ENCODE measurements around the gene TCERG1L. TPM values are rescaled to one million over a fixed set of nuclear protein-coding genes. Genes with fewer than 3 reads are reported as not detected.

The TCERG1L gene
- not detected for polyA plus RNA-seq (2012; ENCODE audit: insufficient read length, low read depth)

- TF ChIP-seq REST (IDR thresholded peaks at IDR 0.05; ENCODE audit: insufficient read depth in 1 of 2, low read depth in 2 of 2, low read length in 2 of 2) (no peak), SIN3A (IDR thresholded peaks at IDR 0.05; ENCODE audit: borderline replicate concordance, insufficient read depth, low read length) (no peak), TAF1 (IDR thresholded peaks at IDR 0.05; ENCODE audit: borderline replicate concordance, insufficient read depth, low read length) (no peak), POLR2AphosphoS5 (IDR thresholded peaks at IDR 0.05; ENCODE audit: low read depth, low read length) (no peak), FOXP2 (optimal IDR thresholded peaks at IDR 0.05; ENCODE audit: borderline replicate concordance, extremely low read depth, extremely low read length, insufficient read depth) (no peak)
Observed at GRCh38 chr10:131311661-131312477, at the start of gene TCERG1L. TCERG1L (minus strand) TSS chr10:131311721; CDS start chr10:131311635, 86 bp downstream.

GRCh38 chr10:131358741-131359442, 47.4 kb upstream of the TCERG1L start:
- TF ChIP-seq POLR2AphosphoS5 (IDR thresholded peaks at IDR 0.05; ENCODE audit: low read depth, low read length) (no peak), REST (IDR thresholded peaks at IDR 0.05; ENCODE audit: insufficient read depth in 1 of 2, low read depth in 2 of 2, low read length in 2 of 2) (no peak), FOXP2 (optimal IDR thresholded peaks at IDR 0.05; ENCODE audit: borderline replicate concordance, extremely low read depth, extremely low read length, insufficient read depth) (no peak), TAF1 (IDR thresholded peaks at IDR 0.05; ENCODE audit: borderline replicate concordance, insufficient read depth, low read length) (no peak), SIN3A (IDR thresholded peaks at IDR 0.05; ENCODE audit: borderline replicate concordance, insufficient read depth, low read length) (no peak)

GRCh38 chr10:131356442-131356841, 44.9 kb upstream of the TCERG1L start:
- TF ChIP-seq POLR2AphosphoS5 (IDR thresholded peaks at IDR 0.05; ENCODE audit: low read depth, low read length) (no peak), TAF1 (IDR thresholded peaks at IDR 0.05; ENCODE audit: borderline replicate concordance, insufficient read depth, low read length) (no peak), FOXP2 (optimal IDR thresholded peaks at IDR 0.05; ENCODE audit: borderline replicate concordance, extremely low read depth, extremely low read length, insufficient read depth) (no peak), SIN3A (IDR thresholded peaks at IDR 0.05; ENCODE audit: borderline replicate concordance, insufficient read depth, low read length) (no peak), REST (IDR thresholded peaks at IDR 0.05; ENCODE audit: insufficient read depth in 1 of 2, low read depth in 2 of 2, low read length in 2 of 2) (no peak)

GRCh38 chr10:131355881-131356280, 44.4 kb upstream of the TCERG1L start:
- no peak for TF ChIP-seq TAF1 (IDR thresholded peaks at IDR 0.05; ENCODE audit: borderline replicate concordance, insufficient read depth, low read length)
- TF ChIP-seq FOXP2 (optimal IDR thresholded peaks at IDR 0.05; ENCODE audit: borderline replicate concordance, extremely low read depth, extremely low read length, insufficient read depth) = no peak
- no peak for TF ChIP-seq SIN3A (IDR thresholded peaks at IDR 0.05; ENCODE audit: borderline replicate concordance, insufficient read depth, low read length)
- TF ChIP-seq POLR2AphosphoS5 (IDR thresholded peaks at IDR 0.05; ENCODE audit: low read depth, low read length) = no peak
- TF ChIP-seq REST (IDR thresholded peaks at IDR 0.05; ENCODE audit: insufficient read depth in 1 of 2, low read depth in 2 of 2, low read length in 2 of 2) = no peak
